HG02852 (cell line): ENCODE measurements around the gene PTK7.
A peak's percentile ranks its signal among the peaks of the same experiment; 100 is the strongest.
"Not testable (repeated sequence)": the region's sequence is repeated elsewhere in the genome, so short reads cannot be mapped to it uniquely, and the experiment has no call there.

Experiments used
- ATAC-seq: cut with Tn5 transposase; IDR thresholded peaks from one replicate; pipeline ENCODE4 v1.9.1; 2021; ENCODE audit warnings: mild to moderate bottlenecking, moderate library complexity; ENCODE audit not compliant: unreplicated experiment

PTK7 gene

DNA sequence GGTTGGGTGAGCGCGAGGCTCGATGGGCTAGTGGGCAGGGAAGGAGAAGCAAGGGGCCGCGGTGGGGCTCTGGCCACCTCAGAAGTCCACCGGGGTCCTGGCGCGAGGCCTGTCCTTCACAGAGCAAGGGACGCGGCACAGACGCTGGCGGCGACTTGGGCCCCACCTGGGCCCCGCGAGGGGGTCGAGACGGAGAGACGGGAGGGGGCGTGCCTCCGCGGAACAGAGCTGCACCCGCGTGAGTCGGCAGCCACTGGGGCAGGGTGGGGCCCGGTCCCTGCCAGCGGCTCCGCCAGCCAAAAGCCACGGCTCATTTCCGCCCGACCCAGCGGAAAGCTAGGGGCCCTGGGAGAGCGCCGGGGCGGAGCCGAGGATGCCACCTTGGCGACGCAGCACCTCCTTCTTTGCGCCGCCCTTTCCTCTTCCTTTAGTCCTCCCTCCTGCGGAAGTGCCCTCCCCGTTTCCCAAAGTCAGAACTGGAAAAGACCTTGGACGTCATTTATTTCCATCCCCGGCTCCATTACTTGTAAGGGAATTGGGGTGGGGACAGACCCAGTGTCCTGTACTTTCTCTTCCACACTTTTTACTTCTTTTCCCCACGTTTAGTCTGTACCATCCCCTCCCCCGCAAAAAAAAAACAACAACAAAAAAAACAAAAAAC is 22.4 kb upstream of the PTK7 start, which contains the start of gene CUL7:
TSS of gene CUL7 (minus strand) at position 307 of the 661 bp plus-strand sequence. CDS start 1,063 bp downstream, outside the sequence.
- ATAC-seq, result peak; percentile 76

DNA sequence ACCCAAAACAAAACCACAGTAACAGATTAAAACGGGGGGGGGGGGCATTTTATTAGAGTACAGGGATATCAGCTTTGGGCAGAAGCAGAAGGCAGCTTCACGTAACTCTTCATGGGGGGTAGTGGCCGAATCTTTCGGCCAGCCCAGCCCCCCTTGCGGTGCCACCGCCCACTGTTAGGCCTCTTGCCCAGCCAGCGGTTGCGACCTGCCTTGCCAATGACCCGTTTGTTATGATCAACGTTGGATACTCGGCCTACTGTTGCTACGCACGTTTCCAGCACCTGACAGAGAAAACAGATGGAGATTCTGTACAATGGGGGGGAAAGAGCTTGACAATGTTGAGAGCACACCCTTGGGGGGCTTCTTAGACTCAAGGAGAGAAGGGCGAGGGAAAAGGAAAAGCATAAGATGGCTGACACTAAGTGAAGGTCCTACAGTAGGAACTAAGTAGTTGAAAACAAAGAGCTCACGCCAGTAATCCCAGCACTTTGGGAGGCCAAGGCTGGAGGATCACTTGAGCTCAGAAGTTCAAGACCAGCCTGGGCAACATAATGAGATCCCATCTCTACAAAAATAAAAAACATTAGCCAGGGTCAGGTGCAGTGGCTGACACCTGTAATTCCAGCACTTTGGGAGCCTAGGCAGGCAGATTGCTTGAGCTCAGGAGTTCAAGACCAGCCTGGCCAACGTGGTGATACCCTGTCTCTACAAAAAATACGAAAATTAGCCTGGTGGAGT is 21.7 kb upstream of the PTK7 start:
- no peak for ATAC-seq

DNA sequence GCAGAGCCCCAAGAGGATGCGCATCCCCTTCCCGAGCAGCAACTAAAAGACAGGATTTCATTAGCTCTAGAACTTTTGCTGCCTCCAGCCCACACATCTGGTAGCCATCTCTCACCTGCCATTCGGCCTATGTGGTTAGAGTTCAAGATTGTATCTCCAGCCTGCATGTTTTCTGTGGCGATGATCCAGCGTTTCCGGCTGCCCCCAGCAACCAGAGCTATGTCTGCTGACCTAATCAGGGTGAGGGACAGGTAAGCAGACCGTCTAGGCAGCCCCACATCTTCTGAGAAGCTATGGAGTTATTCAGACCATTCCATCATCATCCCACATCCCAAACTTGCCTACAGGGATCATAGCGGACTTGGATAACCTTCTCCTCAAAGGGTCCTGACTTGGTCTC is 20.1 kb upstream of the PTK7 start:
- no peak for ATAC-seq

DNA sequence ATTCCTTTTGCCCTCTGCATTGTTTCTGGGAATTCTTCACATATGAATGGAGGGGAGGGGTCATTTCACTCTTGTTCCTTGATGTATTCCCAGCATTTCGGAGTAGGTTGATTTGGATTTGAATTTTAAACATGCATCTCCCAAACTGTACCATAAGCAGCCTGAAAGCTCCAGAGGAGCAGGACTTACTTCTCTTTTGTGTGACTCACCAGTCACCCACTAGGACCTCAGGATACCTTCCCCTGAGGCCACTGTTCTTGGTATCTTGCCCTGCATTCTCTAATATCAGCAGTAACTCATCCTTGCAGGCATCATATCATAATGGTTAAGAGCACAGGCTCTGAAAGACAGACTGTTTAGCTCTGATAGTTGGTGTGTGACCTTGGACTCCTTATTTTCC is 17.6 kb upstream of the PTK7 start:
- ATAC-seq, result no peak

DNA sequence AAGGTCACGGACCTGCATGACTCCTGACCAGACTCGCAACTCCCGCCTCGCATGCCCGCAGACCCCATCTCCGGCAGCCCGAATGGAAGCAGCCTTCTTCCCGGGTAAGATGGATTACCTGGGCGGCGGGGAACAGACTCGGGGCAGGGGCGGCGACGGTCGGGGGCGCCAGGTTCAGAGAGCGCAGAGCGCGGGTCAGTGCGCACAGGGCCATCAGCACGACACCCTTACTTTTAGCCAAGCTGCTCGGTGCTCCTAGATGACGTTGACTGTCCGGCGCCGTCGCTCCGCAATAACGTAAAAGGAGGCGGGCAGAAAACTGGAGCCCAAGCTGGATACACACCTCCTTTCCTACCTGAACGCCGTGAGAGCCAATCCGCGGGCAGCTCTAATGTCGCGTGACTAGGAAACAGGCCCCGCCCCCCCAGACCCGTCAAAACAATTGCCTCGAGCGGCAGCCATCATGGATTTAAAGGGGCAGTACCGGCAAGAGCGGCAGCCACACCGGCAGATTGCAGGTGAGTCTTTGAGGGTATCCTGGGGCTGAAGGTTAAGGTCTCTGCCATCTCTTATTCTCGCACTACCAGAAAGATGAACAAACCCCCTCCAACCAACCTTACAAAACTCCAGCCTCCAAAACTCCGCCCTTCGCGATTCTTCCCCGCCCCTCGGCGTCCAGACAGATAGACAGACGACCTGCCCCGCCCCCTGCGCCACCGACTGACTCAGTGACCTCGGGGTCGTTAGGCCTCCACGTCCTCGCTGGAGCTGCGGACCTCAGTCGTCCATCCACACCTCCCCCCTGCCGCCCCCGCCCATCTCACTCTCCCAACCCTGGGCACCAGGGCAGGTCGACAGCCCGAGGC is 16.7 kb upstream of the PTK7 start, which contains the start of the genes KLC4 and MRPL2:
TSS of gene KLC4 (plus strand) at position 464 of the 866 bp plus-strand sequence. CDS start 1,705 bp downstream, outside the sequence.
TSS of gene MRPL2 (minus strand) at position 267 of the 866 bp plus-strand sequence. CDS start at position 214, 53 bp downstream.
- ATAC-seq, result peak; percentile 88

DNA sequence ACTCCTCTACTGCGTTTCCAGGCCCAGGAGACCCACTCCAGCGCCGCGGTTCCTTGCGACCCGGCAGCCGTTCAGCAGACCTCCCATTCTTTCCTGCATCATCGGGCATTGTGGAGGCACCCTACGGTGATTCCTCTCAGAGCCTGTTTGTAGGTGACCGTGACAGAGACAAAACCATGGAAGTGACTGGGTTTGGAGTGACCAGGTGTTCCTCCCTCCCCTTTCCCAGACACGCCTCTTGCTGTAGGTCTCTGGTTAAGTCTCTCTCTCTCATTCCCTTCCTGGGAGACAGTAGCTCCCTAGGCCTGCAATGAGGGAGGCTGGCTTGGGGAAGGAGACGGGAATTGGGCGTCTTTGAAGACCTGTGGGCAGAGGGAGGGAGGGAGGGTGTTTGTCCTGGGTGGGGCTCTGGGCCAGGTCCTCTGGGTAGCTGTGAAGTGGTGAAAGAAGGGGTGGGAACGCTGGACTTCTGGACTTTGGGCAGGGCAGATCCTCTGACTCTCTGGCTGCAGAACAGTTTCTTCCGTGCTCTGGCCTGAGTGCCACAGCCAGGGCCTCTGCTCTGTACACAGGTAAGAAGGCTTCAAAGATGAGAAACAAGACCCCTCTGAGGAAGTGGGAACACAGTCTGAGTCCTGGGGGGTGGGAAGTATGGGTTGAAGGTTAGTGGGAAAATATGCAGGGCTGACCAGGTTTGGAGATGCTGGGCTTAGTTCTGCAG is 15.9 kb upstream of the PTK7 start:
- no peak for ATAC-seq

DNA sequence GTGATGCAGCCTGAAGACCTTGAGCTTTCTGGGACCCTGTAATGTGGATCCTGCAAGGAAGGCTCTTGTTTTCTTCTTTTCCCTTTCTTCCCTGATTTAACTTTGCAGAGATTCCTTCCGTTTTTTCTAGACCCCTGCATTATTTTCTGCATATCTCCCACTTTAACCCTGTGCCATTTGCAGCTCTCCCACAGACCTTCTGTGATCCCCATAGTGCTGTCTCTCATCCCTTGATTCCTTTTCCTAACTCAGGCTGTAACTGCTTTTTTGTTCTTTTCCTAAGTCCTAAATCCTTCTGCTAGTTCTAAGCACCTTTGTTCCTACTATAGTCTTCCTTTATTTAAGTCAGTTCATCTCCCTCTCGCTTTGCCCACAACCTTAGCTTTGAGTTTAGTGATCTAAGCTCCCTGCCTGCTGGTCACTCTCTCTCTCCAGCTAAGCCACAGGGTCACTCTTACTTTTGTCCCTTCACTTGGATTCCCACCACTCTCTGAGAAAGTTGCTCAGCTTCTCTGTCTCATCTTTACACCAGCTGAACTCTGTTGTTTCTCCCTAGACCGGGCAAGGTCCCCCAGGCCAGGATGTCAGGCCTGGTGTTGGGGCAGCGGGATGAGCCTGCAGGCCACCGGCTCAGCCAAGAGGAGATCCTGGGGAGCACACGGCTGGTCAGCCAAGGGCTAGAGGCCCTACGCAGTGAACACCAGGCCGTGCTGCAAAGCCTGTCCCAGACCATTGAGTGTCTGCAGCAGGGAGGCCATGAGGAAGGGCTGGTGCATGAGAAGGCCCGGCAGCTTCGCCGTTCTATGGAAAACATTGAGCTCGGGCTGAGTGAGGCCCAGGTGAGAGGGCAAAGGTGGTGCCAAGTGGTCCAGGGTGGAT is 15.1 kb upstream of the PTK7 start:
- no peak for ATAC-seq

DNA sequence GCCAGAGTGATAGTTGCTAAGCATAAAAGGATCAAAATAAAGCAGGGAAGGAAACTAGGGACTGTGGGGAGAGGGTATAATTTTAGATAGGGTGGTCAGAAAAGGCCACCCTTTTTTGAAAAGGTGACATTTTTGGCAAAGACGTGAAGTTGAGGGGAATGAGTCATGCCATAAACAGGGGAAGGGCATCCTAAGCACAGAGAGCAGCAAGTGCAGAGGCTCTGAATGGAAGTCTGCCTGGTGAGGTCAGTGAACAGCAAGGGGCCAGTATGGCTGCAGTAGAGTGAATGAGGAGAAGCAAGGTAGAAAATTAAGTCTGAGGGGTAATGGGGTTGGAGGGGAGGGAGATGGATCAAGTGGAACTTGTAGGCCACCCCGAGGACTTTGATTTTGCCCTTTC is 14.3 kb upstream of the PTK7 start:
- ATAC-seq, result no peak

DNA sequence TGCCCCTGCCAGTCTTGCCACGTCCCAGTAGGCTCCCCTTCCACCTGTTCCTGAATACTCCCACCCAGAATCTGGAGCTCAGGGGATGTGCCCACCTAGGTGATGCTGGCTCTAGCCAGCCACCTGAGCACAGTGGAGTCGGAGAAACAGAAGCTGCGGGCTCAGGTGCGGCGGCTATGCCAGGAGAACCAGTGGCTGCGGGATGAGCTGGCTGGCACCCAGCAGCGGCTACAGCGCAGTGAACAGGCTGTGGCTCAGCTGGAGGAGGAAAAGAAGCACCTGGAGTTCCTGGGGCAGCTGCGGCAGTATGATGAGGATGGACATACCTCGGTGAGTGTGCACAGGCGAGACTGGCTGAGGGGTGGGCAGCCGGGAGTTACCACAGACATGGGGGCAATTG is 13.3 kb upstream of the PTK7 start:
- no peak for ATAC-seq

DNA sequence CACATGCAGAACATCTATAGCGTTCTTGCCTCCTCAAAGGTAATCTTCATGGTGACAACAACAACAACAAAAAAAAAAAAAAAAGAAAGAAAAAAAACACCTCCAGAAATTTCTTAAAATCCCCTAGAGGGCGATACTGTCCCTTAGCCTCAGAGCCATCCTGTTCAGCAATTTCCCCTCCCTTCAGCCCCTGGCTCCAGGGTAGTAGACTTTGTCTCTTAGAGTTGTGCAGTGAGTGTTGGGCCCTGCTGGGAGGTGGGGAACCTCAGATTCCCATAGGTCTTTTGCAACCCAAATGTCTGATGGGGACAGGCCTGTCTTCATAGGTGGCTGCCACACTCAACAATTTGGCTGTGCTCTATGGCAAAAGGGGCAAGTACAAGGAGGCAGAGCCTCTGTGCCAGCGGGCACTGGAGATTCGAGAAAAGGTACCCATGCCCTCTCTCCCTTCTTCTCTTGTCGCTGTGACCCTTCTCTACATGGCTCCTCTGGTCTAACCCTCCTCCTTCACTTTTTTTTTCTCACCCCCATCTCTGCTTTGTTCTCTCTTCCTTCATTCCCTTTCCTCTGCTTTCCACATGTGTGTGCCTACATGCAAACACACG is 6.0 kb upstream of the PTK7 start:
- ATAC-seq, result no peak

DNA sequence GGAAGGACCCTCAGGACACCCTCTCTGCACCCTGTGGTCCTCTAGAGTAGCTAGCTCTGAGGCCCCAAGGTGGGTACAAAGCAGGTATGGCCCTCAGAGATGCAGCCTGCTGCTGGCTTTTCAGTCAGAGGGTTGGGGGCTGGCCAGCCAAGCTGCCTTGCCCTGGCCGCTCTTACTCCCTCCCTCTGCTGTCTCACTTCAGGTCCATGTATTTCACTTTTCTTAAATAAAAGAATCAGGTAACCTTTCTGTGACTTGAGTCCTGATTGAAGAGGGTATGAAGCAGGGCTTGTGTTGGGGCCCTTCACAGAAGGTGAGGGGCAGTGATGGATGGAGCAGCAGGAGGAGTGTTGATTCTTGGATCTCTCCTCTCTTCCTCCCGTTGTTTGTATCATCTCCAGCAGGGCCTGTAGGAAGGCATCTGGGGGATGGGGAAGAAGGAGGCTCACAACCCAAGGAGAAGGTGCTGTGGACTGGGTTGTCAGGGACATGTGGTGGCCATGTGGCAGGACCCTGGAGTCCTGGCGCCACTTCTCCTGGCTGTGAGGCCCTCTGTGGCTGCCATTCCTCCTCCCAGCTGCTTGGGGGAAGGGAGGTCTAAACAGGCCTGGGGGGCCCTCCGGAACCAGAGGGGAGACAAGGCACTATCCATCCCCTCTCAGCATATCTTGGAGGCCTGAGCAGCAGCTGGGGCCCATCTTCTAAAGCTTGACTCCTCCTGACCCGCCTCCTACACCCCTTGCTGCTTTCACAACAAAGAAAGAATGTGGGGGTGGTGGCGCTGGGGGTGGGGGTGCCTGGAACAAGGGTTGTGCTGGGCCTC is 1.1 kb upstream of the PTK7 start:
- ATAC-seq, result no peak

DNA sequence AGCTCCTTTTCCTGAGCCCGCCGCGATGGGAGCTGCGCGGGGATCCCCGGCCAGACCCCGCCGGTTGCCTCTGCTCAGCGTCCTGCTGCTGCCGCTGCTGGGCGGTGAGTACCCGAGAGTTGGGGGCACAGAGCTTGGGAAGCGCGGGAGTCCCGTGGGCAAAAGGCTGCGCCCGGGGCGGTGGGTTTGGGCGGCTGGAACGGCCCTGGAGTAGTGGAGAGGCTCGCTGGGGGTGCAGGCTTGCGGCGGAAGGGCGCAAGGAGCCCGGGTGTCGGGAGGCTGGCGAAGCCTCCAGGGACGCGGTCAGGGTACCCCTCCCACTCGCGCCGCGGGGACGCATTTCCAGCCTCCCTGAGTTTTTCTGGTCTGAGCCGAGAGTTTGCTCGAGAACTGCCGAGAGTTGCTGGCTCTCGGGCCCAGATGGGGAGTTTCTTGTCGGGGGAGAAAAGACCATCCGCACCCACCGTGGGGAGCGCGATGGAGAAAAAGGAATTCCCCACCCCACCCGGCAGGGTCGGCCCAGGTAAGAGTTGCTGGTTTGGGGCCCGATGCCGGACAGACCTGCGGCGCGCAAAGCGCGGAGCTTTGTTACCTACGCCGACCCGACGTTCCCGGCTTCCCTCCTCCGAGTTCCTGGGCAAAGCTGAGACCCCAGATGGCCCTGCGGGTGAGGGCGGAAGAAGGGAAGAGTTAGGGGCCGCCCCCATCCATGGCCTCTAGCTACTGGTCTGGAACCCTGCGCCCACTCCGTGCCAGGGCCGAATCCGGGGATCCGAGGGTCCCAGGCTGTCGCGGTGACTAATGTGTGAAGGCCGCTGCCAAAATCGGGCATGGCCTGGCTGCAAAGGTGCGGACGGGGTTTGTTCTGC is 584 bp downstream of the PTK7 start:
- no peak for ATAC-seq

DNA sequence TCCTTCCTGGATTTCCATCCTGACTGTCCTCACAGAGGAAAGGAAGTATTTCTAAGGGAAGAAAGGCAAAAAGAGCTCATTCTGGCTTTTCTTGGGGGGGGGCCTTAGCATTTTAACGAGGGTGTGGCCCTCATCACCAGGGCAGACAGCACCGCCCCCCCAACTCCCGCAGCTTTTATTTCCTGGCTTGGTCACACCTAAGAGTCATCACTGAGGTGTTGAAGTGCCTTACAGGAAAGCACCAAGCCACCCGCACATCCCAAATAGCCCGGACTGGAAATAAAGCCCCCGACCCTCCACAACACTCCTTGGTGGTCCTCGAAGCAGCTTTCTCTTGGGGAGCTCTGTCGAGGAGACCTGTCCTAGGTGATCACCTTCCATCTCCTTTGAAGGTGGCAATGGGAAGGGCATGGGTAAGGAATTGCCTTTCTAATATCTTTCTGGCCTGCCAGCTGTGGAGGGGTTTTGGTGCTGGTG is 1.3 kb downstream of the PTK7 start:
- ATAC-seq, result no peak

DNA sequence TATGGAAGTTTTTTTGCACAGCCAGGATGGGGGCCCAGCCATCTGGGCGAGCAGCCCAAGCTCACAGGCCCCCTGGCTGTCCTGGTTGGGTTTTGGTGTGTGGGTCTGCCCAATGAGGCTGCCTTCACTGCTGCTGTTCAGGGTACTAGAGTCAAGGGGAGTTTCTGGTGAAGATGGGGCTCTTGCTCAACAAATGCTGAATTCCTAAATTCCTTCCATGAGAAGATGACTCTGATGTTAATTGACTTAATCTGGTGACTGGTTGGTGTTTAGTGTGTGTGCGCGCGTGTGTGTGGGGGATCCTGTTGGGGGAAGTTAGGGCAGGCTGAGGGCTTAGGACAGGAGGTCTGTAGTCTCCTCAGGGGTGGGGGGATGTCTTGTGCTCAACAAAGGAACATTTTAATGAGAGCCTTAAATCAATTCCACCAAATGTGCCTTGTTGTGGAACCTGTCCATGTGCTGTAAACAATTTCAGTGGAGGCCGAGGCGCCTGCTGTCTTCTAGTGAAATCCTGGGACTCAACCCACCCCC is 1.9 kb downstream of the PTK7 start:
- no peak for ATAC-seq

DNA sequence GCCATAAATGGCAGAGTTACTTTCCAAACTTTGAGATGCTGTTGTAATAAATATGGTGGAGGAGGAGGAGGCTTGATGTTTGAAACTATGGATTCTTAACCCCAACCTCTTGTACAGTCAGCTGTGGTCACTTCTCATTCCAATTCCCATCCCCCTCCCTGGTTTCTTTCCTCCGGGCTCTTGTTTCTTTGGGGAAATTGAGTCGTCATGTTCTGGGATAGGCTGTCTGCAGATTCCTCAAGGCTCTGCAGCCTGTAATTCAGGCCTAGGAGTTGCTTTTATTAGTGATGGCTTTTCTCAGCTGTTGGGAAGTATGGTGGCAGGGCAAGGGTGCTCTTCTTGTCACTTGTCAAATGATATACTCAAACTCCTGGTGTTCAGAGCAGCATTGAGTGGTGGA is 2.6 kb downstream of the PTK7 start:
- no peak for ATAC-seq

DNA sequence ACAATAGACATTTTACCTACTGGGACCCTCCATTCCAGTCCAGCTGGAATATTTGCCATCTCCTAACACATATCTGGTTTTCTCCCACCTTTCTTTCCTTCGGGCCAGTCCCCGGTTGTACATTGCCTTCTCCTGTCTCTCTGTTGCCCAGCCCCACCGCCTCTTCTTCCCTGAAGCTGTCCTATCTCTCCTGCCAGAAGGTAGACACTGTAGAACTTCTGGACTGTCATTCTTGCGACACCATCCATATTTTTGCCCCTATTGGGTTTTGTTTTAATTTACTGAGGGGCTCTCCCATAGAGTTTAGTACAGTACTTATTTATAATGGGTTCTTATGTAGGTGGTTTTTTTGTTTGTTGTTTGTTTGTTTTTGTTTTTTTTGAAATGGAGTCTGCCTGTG is 4.9 kb downstream of the PTK7 start:
- ATAC-seq, result no peak

DNA sequence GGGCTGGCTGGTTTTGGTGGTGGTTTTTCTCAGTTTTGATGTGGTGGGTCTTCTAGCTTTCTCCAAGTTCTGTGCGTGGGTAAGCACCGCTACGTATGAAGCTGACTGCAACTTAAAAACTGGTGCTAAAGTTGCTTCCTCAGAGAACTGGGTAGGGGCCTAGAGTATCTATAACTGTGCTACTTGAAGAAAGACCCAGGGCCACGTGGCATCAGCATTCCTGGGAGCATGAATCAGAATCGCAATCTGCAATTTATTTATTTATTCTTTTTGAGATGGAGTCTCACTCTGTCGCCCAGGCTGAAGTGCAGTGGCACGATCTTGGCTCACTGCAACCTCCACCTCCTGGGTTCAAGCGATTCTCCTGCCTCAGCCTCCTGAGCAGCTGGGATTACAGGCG is 5.8 kb downstream of the PTK7 start:
- not testable (repeated sequence) for ATAC-seq
